GM23338 (cell line): Measurements from ENCODE around the gene CASTOR1. TPM values are rescaled to one million over a fixed set of nuclear protein-coding genes. Genes with fewer than 3 reads are reported as not detected.

Source experiments
- ATAC-seq: fragments of 200-7000 bp; cut with Tn5 transposase; 3 replicates; pipeline ENCODE4 v1.9.1; 2020
- DNase-seq: peaks from one replicate; pipeline ENCODE4 v3.0.0-alpha.2; 2015; ENCODE audit warnings: low spot score
- H2AFZ ChIP-seq: fragments of 200-600 bp; sonication (generic); 2 replicates; pipeline ENCODE4 v1.8.0; 2016; ENCODE audit warnings: antibody characterized with exemption, mild to moderate bottlenecking, moderate library complexity
- H3F3A ChIP-seq: fragments of 200-600 bp; sonication (generic); replicated peaks from 2 replicates; pipeline ENCODE4 v1.8.0; 2017; ENCODE audit warnings: antibody characterized with exemption, mixed run types, low read depth
- H3K27ac ChIP-seq: fragments of 200-600 bp; sonication (generic); 2 replicates; pipeline ENCODE4 v1.6.1; 2016; ENCODE audit warnings: low read depth
- H3K27me3 ChIP-seq: fragments of 200-600 bp; sonication (generic); 2 replicates; pipeline ENCODE4 v1.8.0; 2016; ENCODE audit warnings: mild to moderate bottlenecking, mixed run types, moderate library complexity; ENCODE audit not compliant: insufficient read depth
- H3K36me3 ChIP-seq: fragments of 200-600 bp; sonication (generic); 2 replicates; pipeline ENCODE4 v1.8.0; 2016; ENCODE audit warnings: mild to moderate bottlenecking; ENCODE audit not compliant: insufficient read depth
- H3K4me1 ChIP-seq: fragments of 200-600 bp; sonication (generic); 2 replicates; pipeline ENCODE4 v1.8.0; 2016; ENCODE audit warnings: mild to moderate bottlenecking, moderate library complexity; ENCODE audit not compliant: insufficient read depth
- H3K4me2 ChIP-seq: fragments of 200-600 bp; sonication (generic); 2 replicates; pipeline ENCODE4 v1.7.1; 2017; ENCODE audit warnings: mixed run types
- H3K4me3 ChIP-seq: fragments of 200-600 bp; sonication (generic); 2 replicates; pipeline ENCODE4 v1.6.1; 2016; ENCODE audit warnings: mixed run types
- H3K79me2 ChIP-seq: fragments of 200-600 bp; sonication (generic); replicated peaks from 2 replicates; pipeline ENCODE4 v1.8.0; 2017; ENCODE audit warnings: mild to moderate bottlenecking; ENCODE audit not compliant: insufficient read depth
- H3K9me2 ChIP-seq: fragments of 200-600 bp; sonication (generic); 2 replicates; pipeline ENCODE4 v1.8.0; 2017; ENCODE audit not compliant: insufficient read depth
- H4K20me1 ChIP-seq: fragments of 200-600 bp; sonication (generic); replicated peaks from 2 replicates; pipeline ENCODE4 v1.8.0; 2017; ENCODE audit warnings: mild to moderate bottlenecking; ENCODE audit not compliant: insufficient read depth
- H3K27ac Mint-ChIP-seq: 2 replicates; pipeline ENCODE4 v1.8.0; 2020; ENCODE audit warnings: inconsistent platforms, mild to moderate bottlenecking, moderate library complexity, mixed read lengths
- H3K27me3 Mint-ChIP-seq: 3 replicates; pipeline ENCODE4 v1.8.0; 2022; ENCODE audit warnings: low read depth, mild to moderate bottlenecking, moderate library complexity, mixed read lengths, inconsistent platforms; ENCODE audit not compliant: insufficient read depth, poor library complexity
- H3K36me3 Mint-ChIP-seq: 3 replicates; pipeline ENCODE4 v1.8.0; 2021; ENCODE audit warnings: low read depth, mild to moderate bottlenecking, inconsistent platforms, moderate library complexity, mixed read lengths
- H3K4me1 Mint-ChIP-seq: 3 replicates; pipeline ENCODE4 v1.8.0; 2020; ENCODE audit warnings: mild to moderate bottlenecking, inconsistent platforms, mixed read lengths
- H3K4me3 Mint-ChIP-seq: 3 replicates; pipeline ENCODE4 v1.8.0; 2021; ENCODE audit warnings: moderate library complexity, mild to moderate bottlenecking, inconsistent platforms, mixed read lengths
- H3K9me3 Mint-ChIP-seq: 3 replicates; pipeline ENCODE4 v1.8.0; 2020; ENCODE audit warnings: moderate library complexity, mild to moderate bottlenecking, inconsistent platforms, mixed read lengths
- ETS1 ChIP-seq: IDR thresholded peaks from 2 replicates; pipeline ENCODE4 v1.6.1; 2016; ENCODE audit warnings: antibody characterized with exemption
- EZH2 ChIP-seq: fragments of 200-600 bp; sonication (generic); IDR thresholded peaks from one replicate; pipeline ENCODE4 v1.8.0; 2017; ENCODE audit warnings: antibody characterized with exemption, mild to moderate bottlenecking, low read depth; ENCODE audit not compliant: unreplicated experiment
- EZH2phosphoT487 ChIP-seq: fragments of 200-600 bp; sonication (generic); IDR thresholded peaks from one replicate; pipeline ENCODE4 v1.8.1; 2018; ENCODE audit warnings: antibody characterized with exemption; ENCODE audit not compliant: unreplicated experiment
- JUNB ChIP-seq: IDR thresholded peaks from one replicate; pipeline ENCODE4 v1.6.1; 2016; ENCODE audit warnings: antibody characterized with exemption; ENCODE audit not compliant: unreplicated experiment
- POLR2AphosphoS5 ChIP-seq: IDR thresholded peaks from 2 replicates; pipeline ENCODE4 v1.6.1; 2016; ENCODE audit warnings: antibody characterized with exemption, low read depth
- STAT1 ChIP-seq: IDR thresholded peaks from one replicate; pipeline ENCODE4 v1.6.1; 2016; ENCODE audit warnings: antibody characterized with exemption; ENCODE audit not compliant: unreplicated experiment
- ZNF331 ChIP-seq: fragments of 250-450 bp; sonication (Bioruptor Pico); IDR thresholded peaks from 2 replicates; pipeline ENCODE4 v1.5.0; 2020; ENCODE audit warnings: low read depth, mild to moderate bottlenecking, moderate library complexity
- ZNF462 ChIP-seq: fragments of 250-450 bp; sonication (Bioruptor Pico); IDR thresholded peaks from 2 replicates; pipeline ENCODE4 v1.5.0; 2020; ENCODE audit warnings: mild to moderate bottlenecking, moderate library complexity
- polyA plus RNA-seq: library from polyadenylated mRNA; unstranded; fragments of >200 nt; fragmentation: Nextera tagmentation; extraction: Ambion mirVana; gene quantifications from 2 replicates; pipeline ENCODE4 v1.2.1, GENCODE V29; 2016
- total RNA-seq: library from RNA; depleted of rRNA; stranded (reverse); fragments of >200 nt; shearing (Covaris generic); gene quantifications from 2 replicates; pipeline ENCODE4 v1.2.3, GENCODE V29; 2014

The CASTOR1 gene
- total and polyA plus RNA-seq, 2 experiments from 2014 or later, result 11.3 to 23.2 TPM

GRCh38 chr22:30246814-30247376 lies 42.4 kb downstream of the CASTOR1 start (continued):
- TF ChIP-seq EZH2 (no peak), ETS1 (no peak), EZH2phosphoT487 (no peak), POLR2AphosphoS5 (no peak)

GRCh38 chr22:30245985-30246813 lies 43.1 kb downstream of the CASTOR1 start, which contains the start of gene LIF:
Gene LIF, minus strand, starts transcription at chr22:30246759. Its CDS starts 64 bp downstream, at chr22:30246695.
- no peaks in the 10 kb centered on the region for H3K9me2 ChIP-seq
- no peaks in the 10 kb centered on the region for H3F3A ChIP-seq
- Mint-ChIP-seq H3K4me3 (peak within 1 kb of the TSS; percentile 87), H3K9me3 (no peaks in the 10 kb centered on the region), H3K36me3 (peaks cover 20% of the 10 kb centered on the region), H3K27ac (peak within 1 kb of the TSS; percentile 24; the same call in 1 of the 2 replicates), H3K4me1 (peaks cover 30% of the 10 kb centered on the region), H3K27me3 (peaks cover 14% of the 10 kb centered on the region)
- DNase-seq (peak; percentile 76), ATAC-seq (peak; percentile 70)
- H2AFZ ChIP-seq, result peak within 1 kb of the TSS; percentile 90
- no peaks in the 10 kb centered on the region for H3K36me3 ChIP-seq
- H3K27me3 ChIP-seq, result no peaks in the 10 kb centered on the region
- peak within 1 kb of the TSS; percentile 93 for H3K4me3 ChIP-seq
- no peaks in the 10 kb centered on the region for H4K20me1 ChIP-seq
- peaks cover 12% of the 10 kb centered on the region for H3K4me1 ChIP-seq
- H3K79me2 ChIP-seq, result no peaks in the 10 kb centered on the region
- peak within 1 kb of the TSS; percentile 99 for H3K4me2 ChIP-seq
- H3K27ac ChIP-seq, result no peak within 1 kb of the TSS; the same call in 1 of the 2 replicates
- no peak for TF ChIP-seq STAT1
- no peak for TF ChIP-seq JUNB
- TF ChIP-seq ZNF331, result no peak
- TF ChIP-seq ZNF462 (CRISPR knock-in tag), result no peak
- no peak for TF ChIP-seq EZH2phosphoT487
